ENCODE results near the gene ADRA2B. TPM values are rescaled to one million over a fixed set of nuclear protein-coding genes. Genes with fewer than 3 reads are reported as not detected.

The ADRA2B gene
- total RNA-seq, 4 donors from 2014 or later, result 0.93 to 3.6 (median 1.2) TPM

- no peaks in the 10 kb centered on the region for H3K9me3 ChIP-seq
- WGBS, result 77% methylated on average over 9 of the region's 15 CpGs
- no peak for DNase-seq (ENCODE audit: low spot score in 2 of 2)
- TF ChIP-seq POLR2A (IDR thresholded peaks at IDR 0.05) (no peak), POLR2AphosphoS5 (IDR thresholded peaks at IDR 0.05) (no peak), CTCF (IDR thresholded peaks at IDR 0.05) (no peak), EP300 (IDR thresholded peaks at IDR 0.05) (no peak)
- H3K4me1 ChIP-seq, result peaks cover 14% of the 10 kb centered on the region
- no peak overlapping the region for H3K4me3 ChIP-seq
- H3K27ac ChIP-seq, result no peak overlapping the region
- H3K36me3 ChIP-seq, result no peaks in the 10 kb centered on the region
- no peaks in the 10 kb centered on the region for H3K27me3 ChIP-seq
Measured at GRCh38 chr2:96137321-96138178, 21.2 kb upstream of the ADRA2B start.

- Histone ChIP-seq H3K4me3 (no peak overlapping the region), H3K4me1 (peaks cover 14% of the 10 kb centered on the region), H3K9me3 (no peaks in the 10 kb centered on the region), H3K27me3 (no peaks in the 10 kb centered on the region), H3K36me3 (no peaks in the 10 kb centered on the region), H3K27ac (no peak overlapping the region)
- TF ChIP-seq EP300 (IDR thresholded peaks at IDR 0.05) (no peak), POLR2A (IDR thresholded peaks at IDR 0.05) (no peak), POLR2AphosphoS5 (IDR thresholded peaks at IDR 0.05) (no peak), CTCF (IDR thresholded peaks at IDR 0.05) (no peak)
- WGBS, result 72% methylated on average over 6 of the region's 8 CpGs
- DNase-seq (ENCODE audit: low spot score in 2 of 2), result no peak
Measured at GRCh38 chr2:96136129-96136720, 19.9 kb upstream of the ADRA2B start.

GRCh38 chr2:96135621-96136020 lies 19.2 kb upstream of the ADRA2B start:
- DNase-seq (ENCODE audit: low spot score in 2 of 2), result no peak
- 75% methylated on average over 5 of the region's 5 CpGs for WGBS
- H3K27me3 ChIP-seq, result no peaks in the 10 kb centered on the region
- H3K9me3 ChIP-seq, result no peaks in the 10 kb centered on the region
- H3K27ac ChIP-seq, result no peak overlapping the region
- no peaks in the 10 kb centered on the region for H3K36me3 ChIP-seq
- no peak overlapping the region for H3K4me3 ChIP-seq
- TF ChIP-seq POLR2A (IDR thresholded peaks at IDR 0.05), result no peak
- TF ChIP-seq CTCF (IDR thresholded peaks at IDR 0.05), result no peak
- TF ChIP-seq POLR2AphosphoS5 (IDR thresholded peaks at IDR 0.05), result no peak
- TF ChIP-seq EP300 (IDR thresholded peaks at IDR 0.05), result no peak
- H3K4me1 ChIP-seq, result peaks cover 14% of the 10 kb centered on the region

DNA sequence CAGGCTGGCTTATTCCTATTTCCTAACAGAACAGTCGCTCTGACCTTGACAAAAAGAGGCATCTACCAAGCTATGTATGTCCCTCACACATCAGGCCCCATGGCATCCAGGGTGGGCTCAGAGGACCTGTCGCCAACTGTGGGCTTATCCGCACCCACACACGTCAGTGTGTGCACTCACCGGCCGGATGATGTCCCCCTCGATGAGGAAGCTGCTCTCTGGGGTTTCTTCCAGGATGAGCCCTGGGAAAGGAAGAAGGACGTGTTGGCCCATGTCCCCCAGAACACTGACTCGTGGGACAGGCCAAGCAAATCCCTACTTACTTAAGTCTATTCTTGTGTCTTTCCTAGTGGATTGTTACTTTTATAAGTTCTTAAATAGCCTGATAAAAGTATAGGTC lies 18.8 kb upstream of the ADRA2B start:
- no peaks in the 10 kb centered on the region for H3K9me3 ChIP-seq
- no peak for DNase-seq (ENCODE audit: low spot score in 2 of 2)
- H3K4me1 ChIP-seq, result peaks cover 14% of the 10 kb centered on the region
- no peak for TF ChIP-seq CTCF (IDR thresholded peaks at IDR 0.05)
- no peak for TF ChIP-seq EP300 (IDR thresholded peaks at IDR 0.05)
- no peak for TF ChIP-seq POLR2AphosphoS5 (IDR thresholded peaks at IDR 0.05)
- TF ChIP-seq POLR2A (IDR thresholded peaks at IDR 0.05), result no peak
- no peaks in the 10 kb centered on the region for H3K36me3 ChIP-seq
- H3K27ac ChIP-seq, result no peak overlapping the region
- WGBS, result 77% methylated on average over 9 of the region's 9 CpGs
- H3K27me3 ChIP-seq, result no peaks in the 10 kb centered on the region
- H3K4me3 ChIP-seq, result no peak overlapping the region

DNA sequence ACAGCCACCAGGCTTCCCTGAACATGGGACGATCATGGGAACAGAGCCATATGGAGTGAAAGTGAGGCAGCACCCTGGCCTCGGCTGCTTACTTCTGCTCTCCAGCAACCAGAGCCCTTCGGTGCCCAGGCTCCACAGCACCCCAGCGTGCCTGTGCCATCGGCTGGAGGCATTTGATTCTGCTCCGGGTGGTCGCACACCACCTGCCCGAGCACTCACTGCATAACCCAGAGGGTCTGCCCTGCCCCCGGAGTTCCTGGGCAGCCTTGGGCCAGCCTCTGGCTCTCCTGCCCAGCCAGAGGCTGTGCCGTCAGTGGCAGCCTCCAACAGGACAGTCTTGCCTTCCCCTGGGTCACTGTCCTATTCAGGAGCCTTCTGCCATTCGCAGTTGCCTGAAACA lies 18.1 kb upstream of the ADRA2B start:
- Histone ChIP-seq H3K4me1 (peaks cover 14% of the 10 kb centered on the region), H3K27ac (no peak overlapping the region), H3K9me3 (no peaks in the 10 kb centered on the region), H3K4me3 (no peak overlapping the region), H3K27me3 (no peaks in the 10 kb centered on the region), H3K36me3 (no peaks in the 10 kb centered on the region)
- no peak for TF ChIP-seq CTCF (IDR thresholded peaks at IDR 0.05)
- TF ChIP-seq POLR2A (IDR thresholded peaks at IDR 0.05), result no peak
- no peak for TF ChIP-seq EP300 (IDR thresholded peaks at IDR 0.05)
- no peak for TF ChIP-seq POLR2AphosphoS5 (IDR thresholded peaks at IDR 0.05)
- DNase-seq (ENCODE audit: low spot score in 2 of 2), result no peak
- WGBS, result 70% methylated on average over 5 of the region's 11 CpGs
